ENCODE data around the gene PPIL1.

GRCh38 chr6:36915599-36915998 is 41.0 kb upstream of the PPIL1 start:
- TF ChIP-seq POLR2AphosphoS5 (IDR thresholded peaks at IDR 0.05; ENCODE audit: insufficient read depth in 1 of 2, low read depth in 1 of 2) (no peak), CTCF (IDR thresholded peaks at IDR 0.05) (no peak), POLR2A (IDR thresholded peaks at IDR 0.05) (no peak)

Measured in vagina (tissue), 2 donors.